HL-60 (cell line): Measurements from ENCODE around the gene PHLPP1.

ENCODE experiments used
- DNase-seq, 2 experiments: peaks; one replicate each; pipeline ENCODE4 v3.0.0-alpha.2; 2010 to 2020; ENCODE audit warnings: low read depth in 1 of 2, low spot score in 1 of 2
- H3K27ac ChIP-seq: fragments of 250-450 bp; sonication (Bioruptor Pico); replicated peaks from 2 replicates; pipeline ENCODE4 v1.5.1; 2020; ENCODE audit warnings: mild to moderate bottlenecking, moderate library complexity
- H3K27me3 ChIP-seq: fragments of 250-450 bp; sonication (Bioruptor Pico); 2 replicates; pipeline ENCODE4 v1.5.1; 2021; ENCODE audit warnings: mild to moderate bottlenecking, moderate library complexity; ENCODE audit not compliant: insufficient read depth, poor library complexity, severe bottlenecking
- H3K4me3 ChIP-seq: replicated peaks from 2 replicates; pipeline ENCODE4 v1.5.1; 2011; ENCODE audit warnings: mild to moderate bottlenecking, control low read depth, low read length; ENCODE audit not compliant: insufficient read depth
- GABPA ChIP-seq: IDR thresholded peaks from 2 replicates; pipeline ENCODE4 v1.6.1; 2012; ENCODE audit warnings: low read depth
- POLR2AphosphoS5 ChIP-seq: IDR thresholded peaks from 2 replicates; pipeline ENCODE4 v1.6.1; 2012; ENCODE audit warnings: low read depth
- SPI1 ChIP-seq: IDR thresholded peaks from 2 replicates; pipeline ENCODE4 v1.6.1; 2012; ENCODE audit warnings: low read depth, mild to moderate bottlenecking, borderline replicate concordance
- TF ChIP-seq, protein P1 (sequence below): IDR thresholded peaks from one replicate; pipeline ENCODE4 v1.5.1; 2011; ENCODE audit warnings: low read length, control low read depth, inconsistent platforms; ENCODE audit not compliant: insufficient read depth
- TF ChIP-seq, protein P2 (sequence below): IDR thresholded peaks from 2 replicates; pipeline ENCODE4 v1.6.1; 2012; ENCODE audit warnings: low read depth; ENCODE audit not compliant: insufficient replicate concordance

The PHLPP1 gene

DNA sequence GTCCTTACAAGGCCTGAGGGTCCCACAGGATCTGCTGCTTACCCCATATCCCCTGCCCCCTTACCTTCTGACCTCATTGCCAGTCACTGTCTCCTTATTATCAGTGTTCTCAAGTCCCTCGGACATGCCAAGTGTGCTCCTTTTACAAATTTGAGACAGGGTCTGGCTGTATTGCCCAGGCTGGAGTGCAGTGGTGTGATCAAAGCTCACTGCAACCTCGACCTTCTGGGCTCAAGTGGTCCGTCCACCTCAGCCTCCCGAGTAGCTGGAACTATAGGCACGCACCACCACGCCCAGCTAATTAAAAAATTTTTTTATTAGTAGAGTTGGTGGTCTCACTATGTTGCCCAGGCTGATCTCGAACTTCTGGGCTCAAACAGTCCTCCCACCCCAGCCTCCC, 141.0 kb downstream of the PHLPP1 start:
- Histone ChIP-seq H3K4me3 (no peak overlapping the region), H3K27ac (no peak overlapping the region), H3K27me3 (no peaks in the 10 kb centered on the region)
- DNase-seq = no peak
- TF ChIP-seq POLR2AphosphoS5 = no peak
- TF ChIP-seq GABPA = no peak
- TF ChIP-seq SPI1 = no peak
- TF ChIP-seq, protein P1, sequence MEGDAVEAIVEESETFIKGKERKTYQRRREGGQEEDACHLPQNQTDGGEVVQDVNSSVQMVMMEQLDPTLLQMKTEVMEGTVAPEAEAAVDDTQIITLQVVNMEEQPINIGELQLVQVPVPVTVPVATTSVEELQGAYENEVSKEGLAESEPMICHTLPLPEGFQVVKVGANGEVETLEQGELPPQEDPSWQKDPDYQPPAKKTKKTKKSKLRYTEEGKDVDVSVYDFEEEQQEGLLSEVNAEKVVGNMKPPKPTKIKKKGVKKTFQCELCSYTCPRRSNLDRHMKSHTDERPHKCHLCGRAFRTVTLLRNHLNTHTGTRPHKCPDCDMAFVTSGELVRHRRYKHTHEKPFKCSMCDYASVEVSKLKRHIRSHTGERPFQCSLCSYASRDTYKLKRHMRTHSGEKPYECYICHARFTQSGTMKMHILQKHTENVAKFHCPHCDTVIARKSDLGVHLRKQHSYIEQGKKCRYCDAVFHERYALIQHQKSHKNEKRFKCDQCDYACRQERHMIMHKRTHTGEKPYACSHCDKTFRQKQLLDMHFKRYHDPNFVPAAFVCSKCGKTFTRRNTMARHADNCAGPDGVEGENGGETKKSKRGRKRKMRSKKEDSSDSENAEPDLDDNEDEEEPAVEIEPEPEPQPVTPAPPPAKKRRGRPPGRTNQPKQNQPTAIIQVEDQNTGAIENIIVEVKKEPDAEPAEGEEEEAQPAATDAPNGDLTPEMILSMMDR = no peak
- TF ChIP-seq, protein P2, sequence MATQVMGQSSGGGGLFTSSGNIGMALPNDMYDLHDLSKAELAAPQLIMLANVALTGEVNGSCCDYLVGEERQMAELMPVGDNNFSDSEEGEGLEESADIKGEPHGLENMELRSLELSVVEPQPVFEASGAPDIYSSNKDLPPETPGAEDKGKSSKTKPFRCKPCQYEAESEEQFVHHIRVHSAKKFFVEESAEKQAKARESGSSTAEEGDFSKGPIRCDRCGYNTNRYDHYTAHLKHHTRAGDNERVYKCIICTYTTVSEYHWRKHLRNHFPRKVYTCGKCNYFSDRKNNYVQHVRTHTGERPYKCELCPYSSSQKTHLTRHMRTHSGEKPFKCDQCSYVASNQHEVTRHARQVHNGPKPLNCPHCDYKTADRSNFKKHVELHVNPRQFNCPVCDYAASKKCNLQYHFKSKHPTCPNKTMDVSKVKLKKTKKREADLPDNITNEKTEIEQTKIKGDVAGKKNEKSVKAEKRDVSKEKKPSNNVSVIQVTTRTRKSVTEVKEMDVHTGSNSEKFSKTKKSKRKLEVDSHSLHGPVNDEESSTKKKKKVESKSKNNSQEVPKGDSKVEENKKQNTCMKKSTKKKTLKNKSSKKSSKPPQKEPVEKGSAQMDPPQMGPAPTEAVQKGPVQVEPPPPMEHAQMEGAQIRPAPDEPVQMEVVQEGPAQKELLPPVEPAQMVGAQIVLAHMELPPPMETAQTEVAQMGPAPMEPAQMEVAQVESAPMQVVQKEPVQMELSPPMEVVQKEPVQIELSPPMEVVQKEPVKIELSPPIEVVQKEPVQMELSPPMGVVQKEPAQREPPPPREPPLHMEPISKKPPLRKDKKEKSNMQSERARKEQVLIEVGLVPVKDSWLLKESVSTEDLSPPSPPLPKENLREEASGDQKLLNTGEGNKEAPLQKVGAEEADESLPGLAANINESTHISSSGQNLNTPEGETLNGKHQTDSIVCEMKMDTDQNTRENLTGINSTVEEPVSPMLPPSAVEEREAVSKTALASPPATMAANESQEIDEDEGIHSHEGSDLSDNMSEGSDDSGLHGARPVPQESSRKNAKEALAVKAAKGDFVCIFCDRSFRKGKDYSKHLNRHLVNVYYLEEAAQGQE = no peak

- no peak for DNase-seq
- H3K27me3 ChIP-seq = no peaks in the 10 kb centered on the region
- TF ChIP-seq SPI1 = no peak
- TF ChIP-seq, protein P1 = no peak
- no peak for TF ChIP-seq GABPA
- TF ChIP-seq, protein P2 = no peak
- TF ChIP-seq POLR2AphosphoS5 = no peak
- H3K4me3 ChIP-seq = no peak overlapping the region
- H3K27ac ChIP-seq = no peak overlapping the region
Measured at GRCh38 chr18:62857263-62857976, 142.1 kb downstream of the PHLPP1 start.

DNA sequence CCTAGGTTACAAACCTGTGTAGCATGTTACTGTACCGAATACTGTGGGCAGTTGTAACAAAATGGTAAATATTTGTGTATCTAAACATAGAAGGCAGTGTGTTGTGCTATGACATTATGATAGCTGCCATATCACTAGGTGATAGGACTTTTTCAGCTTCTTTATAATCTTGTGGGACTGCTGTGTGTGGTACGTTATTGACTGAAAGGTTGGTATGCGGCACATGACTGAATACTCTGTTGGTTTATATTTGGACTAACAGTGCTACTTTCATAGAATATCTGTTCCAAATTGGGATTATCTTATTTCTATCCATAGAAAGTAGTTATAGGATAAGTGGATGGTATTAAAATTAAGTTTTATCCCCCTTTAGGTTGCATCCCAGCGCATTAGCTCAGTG, 144.7 kb downstream of the PHLPP1 start:
- Histone ChIP-seq H3K27ac (no peak overlapping the region), H3K4me3 (no peak overlapping the region), H3K27me3 (no peaks in the 10 kb centered on the region)
- no peak for DNase-seq
- TF ChIP-seq POLR2AphosphoS5 (no peak), GABPA (no peak)
- TF ChIP-seq, protein P1 = no peak

DNA sequence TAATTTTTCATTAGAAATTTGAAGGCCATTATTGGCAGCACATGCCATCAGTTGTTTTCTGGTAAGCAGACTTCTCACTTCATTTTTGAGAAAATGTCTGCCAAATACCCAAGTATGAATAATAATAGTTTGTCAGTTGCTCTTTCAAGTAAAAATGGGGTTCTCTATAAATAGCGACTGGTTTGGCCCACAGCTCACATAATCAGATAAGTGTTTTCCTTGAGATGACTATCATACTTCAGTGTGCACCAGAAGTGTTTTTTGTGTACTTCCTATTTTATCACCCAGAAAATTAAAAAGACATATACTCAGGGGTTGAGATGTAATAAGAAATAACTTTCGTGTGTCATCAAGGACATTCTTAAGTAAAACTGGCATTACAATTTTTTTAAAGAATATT, 147.1 kb downstream of the PHLPP1 start:
- no peak overlapping the region for H3K4me3 ChIP-seq
- no peak for DNase-seq
- H3K27me3 ChIP-seq = no peaks in the 10 kb centered on the region
- TF ChIP-seq, protein P2 = no peak
- TF ChIP-seq GABPA = no peak
- no peak for TF ChIP-seq SPI1
- no peak for TF ChIP-seq POLR2AphosphoS5
- TF ChIP-seq, protein P1 = no peak
- H3K27ac ChIP-seq = no peak overlapping the region
